GM06990 (cell line): Measurements from ENCODE around the gene COL4A1.

Source experiments
- DNase-seq: peaks from one replicate; pipeline ENCODE4 v3.0.0-alpha.2; 2011; ENCODE audit not compliant: insufficient read length; ENCODE audit errors: extremely low read depth
- H3K27me3 ChIP-seq: replicated peaks from 2 replicates; pipeline ENCODE4 v1.6.0; 2011; ENCODE audit warnings: low read length; ENCODE audit not compliant: control insufficient read depth, insufficient read depth
- H3K36me3 ChIP-seq: 2 replicates; pipeline ENCODE4 v1.5.1; 2011; ENCODE audit warnings: low read length; ENCODE audit not compliant: control insufficient read depth, insufficient read depth
- H3K4me3 ChIP-seq: replicated peaks from 2 replicates; pipeline ENCODE4 v1.5.1; 2011; ENCODE audit warnings: low read depth, mild to moderate bottlenecking, control low read depth, low read length
- TF ChIP-seq, protein P1 (sequence below): IDR thresholded peaks from 2 replicates; pipeline ENCODE4 v1.5.1; 2011; ENCODE audit warnings: low read length, control low read depth, mild to moderate bottlenecking, inconsistent platforms; ENCODE audit not compliant: insufficient read depth, poor library complexity, severe bottlenecking

The COL4A1 gene

DNA sequence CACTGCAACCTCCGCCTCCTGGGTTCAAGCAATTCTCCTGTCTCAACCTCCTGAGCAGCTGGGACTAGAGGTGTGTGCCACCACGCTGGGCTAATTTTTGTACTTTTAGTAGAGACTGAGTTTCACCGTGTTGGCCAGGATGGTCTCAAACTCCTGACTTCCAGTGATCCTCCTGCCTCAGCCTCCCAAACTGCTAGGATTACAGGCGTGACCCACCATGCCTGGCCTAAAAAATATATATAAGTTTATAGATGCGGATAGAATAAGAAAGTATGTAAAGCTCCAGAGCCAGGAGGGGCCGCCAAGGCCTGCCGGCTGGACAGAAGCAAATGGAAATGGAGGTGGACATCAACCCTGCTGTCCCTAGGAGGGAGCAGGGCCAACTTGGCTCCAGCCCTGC is 66.0 kb downstream of the COL4A1 start:
- no peak for DNase-seq
- TF ChIP-seq, protein P1, sequence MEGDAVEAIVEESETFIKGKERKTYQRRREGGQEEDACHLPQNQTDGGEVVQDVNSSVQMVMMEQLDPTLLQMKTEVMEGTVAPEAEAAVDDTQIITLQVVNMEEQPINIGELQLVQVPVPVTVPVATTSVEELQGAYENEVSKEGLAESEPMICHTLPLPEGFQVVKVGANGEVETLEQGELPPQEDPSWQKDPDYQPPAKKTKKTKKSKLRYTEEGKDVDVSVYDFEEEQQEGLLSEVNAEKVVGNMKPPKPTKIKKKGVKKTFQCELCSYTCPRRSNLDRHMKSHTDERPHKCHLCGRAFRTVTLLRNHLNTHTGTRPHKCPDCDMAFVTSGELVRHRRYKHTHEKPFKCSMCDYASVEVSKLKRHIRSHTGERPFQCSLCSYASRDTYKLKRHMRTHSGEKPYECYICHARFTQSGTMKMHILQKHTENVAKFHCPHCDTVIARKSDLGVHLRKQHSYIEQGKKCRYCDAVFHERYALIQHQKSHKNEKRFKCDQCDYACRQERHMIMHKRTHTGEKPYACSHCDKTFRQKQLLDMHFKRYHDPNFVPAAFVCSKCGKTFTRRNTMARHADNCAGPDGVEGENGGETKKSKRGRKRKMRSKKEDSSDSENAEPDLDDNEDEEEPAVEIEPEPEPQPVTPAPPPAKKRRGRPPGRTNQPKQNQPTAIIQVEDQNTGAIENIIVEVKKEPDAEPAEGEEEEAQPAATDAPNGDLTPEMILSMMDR: no peak
- Histone ChIP-seq H3K36me3 (no peaks in the 10 kb centered on the region), H3K27me3 (no peaks in the 10 kb centered on the region; the same call in 1 of the 2 replicates), H3K4me3 (no peak overlapping the region)

DNA sequence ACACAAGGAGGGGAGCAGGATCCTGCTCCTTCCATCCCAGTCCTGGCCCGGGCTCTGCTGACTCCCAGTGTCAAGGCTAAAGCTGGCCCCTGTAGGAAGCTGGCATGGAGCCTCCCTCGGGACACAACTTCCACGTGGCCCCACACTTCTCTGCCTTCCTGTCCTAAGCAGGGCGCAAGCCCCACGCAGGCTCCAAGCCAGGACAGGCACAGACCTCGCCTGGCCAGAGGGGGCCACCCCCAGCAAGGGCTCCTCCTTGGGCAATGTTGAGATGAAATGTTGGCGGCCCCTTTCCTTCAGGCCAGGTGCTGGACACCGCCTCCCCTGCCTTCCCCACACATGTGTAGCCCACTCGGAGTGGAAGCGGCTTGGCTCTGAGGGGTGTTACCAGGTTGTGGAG is 66.6 kb downstream of the COL4A1 start:
- H3K4me3 ChIP-seq: no peak overlapping the region
- TF ChIP-seq, protein P1: no peak
- H3K36me3 ChIP-seq: no peaks in the 10 kb centered on the region
- no peaks in the 10 kb centered on the region; the same call in 1 of the 2 replicates for H3K27me3 ChIP-seq
- no peak for DNase-seq

DNA sequence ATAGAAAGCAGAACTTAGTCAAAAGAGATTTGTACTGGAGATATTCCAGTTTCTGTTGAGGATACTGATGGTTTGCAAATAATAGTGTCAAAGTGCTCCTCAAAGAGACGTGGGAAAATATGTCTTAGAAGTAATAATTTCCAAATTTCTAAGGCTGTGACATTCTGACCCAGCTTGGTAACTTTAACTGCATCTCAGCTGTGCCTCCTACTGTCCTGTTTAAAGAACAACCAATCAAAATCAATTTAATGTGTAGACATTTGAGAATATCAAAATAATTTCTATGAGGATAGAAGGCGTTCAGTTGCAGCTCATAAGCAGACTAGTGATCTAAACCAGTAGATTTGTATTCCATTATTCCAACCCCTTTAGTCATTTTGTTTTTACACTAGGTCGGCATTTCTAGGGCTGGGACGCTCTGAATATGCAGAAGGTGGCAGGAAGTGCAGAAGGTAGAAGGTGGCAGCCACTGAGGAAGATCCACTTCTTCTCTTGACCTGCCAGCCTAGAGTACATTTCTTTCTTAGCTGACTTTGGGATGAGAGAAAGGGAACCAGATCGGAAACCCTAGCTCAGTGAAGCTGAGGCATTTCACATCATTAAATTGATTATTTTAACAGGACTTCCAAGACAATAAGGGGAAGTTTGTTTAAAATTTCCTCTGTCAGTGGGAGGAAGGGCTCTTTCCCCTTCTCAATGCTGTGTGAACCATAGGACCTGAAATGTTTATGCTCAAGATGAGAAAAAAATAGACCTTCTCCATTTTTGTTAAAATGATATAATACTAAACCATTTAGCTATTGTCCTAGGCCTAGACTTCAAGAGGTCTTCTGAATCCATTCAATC is 67.5 kb downstream of the COL4A1 start:
- TF ChIP-seq, protein P1: no peak
- Histone ChIP-seq H3K36me3 (no peaks in the 10 kb centered on the region), H3K4me3 (no peak overlapping the region), H3K27me3 (no peaks in the 10 kb centered on the region; the same call in 1 of the 2 replicates)
- no peak for DNase-seq

DNA sequence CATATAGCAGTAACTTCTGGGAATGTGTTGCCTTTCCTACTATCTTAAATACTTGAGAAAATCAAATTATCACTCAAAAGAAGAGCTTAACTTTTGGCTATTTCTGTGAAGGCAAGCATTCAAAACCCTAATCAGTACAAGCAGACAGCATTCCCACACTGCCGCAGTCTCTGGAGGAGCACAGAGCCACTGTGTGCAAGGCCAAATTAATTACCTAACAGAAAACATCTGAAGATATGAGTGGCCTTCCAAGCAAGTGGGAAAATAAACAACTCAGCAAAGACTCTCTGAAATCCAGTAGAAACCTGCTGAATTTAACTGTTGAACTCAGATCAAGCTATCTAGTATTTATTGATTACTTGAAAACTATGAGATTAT is 68.2 kb downstream of the COL4A1 start:
- no peak overlapping the region for H3K4me3 ChIP-seq
- no peaks in the 10 kb centered on the region; the same call in 1 of the 2 replicates for H3K27me3 ChIP-seq
- no peaks in the 10 kb centered on the region for H3K36me3 ChIP-seq
- TF ChIP-seq, protein P1: no peak
- no peak for DNase-seq

DNA sequence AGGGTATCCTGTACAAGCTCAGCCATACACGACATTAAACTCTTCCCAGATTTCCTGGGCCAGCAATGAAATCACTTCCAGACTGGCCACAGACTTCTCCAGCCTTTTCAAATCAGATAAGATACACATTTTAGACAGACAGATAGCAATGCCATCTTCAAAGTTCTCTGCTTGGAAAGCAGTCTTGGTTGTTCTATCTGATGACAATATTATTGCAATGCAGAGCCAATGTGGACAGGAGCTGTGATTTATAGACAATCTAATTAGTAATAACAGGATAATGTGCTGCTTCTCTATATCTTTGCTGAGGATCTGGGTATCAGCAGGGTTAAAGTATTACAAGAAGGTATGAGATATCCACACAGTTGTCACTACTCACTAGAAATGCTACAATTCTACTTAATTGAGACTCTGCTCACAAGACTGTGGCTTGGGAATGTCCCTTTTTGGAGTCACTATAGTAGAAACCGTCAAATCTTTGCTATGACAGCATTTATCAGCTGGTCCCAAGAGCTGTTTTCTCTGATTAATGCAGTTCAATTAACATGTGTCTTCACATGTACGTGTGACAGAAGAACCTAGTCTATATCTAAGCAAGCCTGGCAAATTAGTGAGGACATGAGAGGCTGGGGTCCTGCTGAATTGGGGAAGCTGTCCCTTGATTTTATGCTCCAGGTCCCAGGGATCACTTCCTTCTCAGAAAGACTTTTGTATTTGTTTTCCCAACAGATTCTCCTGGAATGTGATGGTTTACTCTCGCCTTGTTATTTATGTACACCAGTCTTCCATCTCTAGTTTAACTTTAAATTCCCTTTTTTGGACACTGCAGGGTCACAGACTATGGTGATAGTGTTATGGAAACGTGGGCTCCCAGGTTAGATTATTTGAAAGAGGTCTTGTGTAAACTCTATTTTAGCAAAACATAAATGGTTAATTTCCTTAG is 68.8 kb downstream of the COL4A1 start:
- no peaks in the 10 kb centered on the region for H3K36me3 ChIP-seq
- TF ChIP-seq, protein P1: no peak
- no peak for DNase-seq
- H3K27me3 ChIP-seq: no peaks in the 10 kb centered on the region; the same call in 1 of the 2 replicates
- H3K4me3 ChIP-seq: no peak overlapping the region
